Mesothelial cell of epicardium (in vitro differentiated cells): ENCODE measurements around the gene SNX7. TPM values are rescaled to one million over a fixed set of nuclear protein-coding genes. Genes with fewer than 3 reads are reported as not detected.

Source experiments
- DNase-seq, 2 experiments: peaks; one replicate each; pipeline ENCODE4 v3.0.0; 2021; ENCODE audit warnings: low spot score in 2 of 2; ENCODE audit not compliant: unreplicated experiment in 2 of 2
- H3K27ac Mint-ChIP-seq: 2 replicates; pipeline ENCODE4 v1.8.0; 2021; ENCODE audit warnings: mixed read lengths
- H3K27me3 Mint-ChIP-seq: 2 replicates; pipeline ENCODE4 v1.8.0; 2021; ENCODE audit warnings: low read depth, mixed read lengths
- H3K36me3 Mint-ChIP-seq: 2 replicates; pipeline ENCODE4 v1.8.0; 2021; ENCODE audit warnings: mixed read lengths
- H3K4me1 Mint-ChIP-seq: 2 replicates; pipeline ENCODE4 v1.8.0; 2021; ENCODE audit warnings: mixed read lengths
- H3K4me3 Mint-ChIP-seq: 2 replicates; pipeline ENCODE4 v1.8.0; 2021; ENCODE audit warnings: mild to moderate bottlenecking, moderate library complexity, mixed read lengths
- H3K9me3 Mint-ChIP-seq: 2 replicates; pipeline ENCODE4 v1.8.0; 2021; ENCODE audit warnings: mixed read lengths
- total RNA-seq: library from RNA; stranded (reverse); gene quantifications from 3 replicates; pipeline ENCODE4 v1.2.1, GENCODE V29; 2021
- TF ChIP-seq, protein P1 (sequence below): fragments of 200-600 bp; sonication (generic); IDR thresholded peaks from one replicate; pipeline ENCODE4 v1.5.0; 2021; ENCODE audit warnings: antibody characterized with exemption; ENCODE audit not compliant: unreplicated experiment

Gene SNX7
- total RNA-seq, 1 donor from 2014 or later: 16.1 TPM

DNA sequence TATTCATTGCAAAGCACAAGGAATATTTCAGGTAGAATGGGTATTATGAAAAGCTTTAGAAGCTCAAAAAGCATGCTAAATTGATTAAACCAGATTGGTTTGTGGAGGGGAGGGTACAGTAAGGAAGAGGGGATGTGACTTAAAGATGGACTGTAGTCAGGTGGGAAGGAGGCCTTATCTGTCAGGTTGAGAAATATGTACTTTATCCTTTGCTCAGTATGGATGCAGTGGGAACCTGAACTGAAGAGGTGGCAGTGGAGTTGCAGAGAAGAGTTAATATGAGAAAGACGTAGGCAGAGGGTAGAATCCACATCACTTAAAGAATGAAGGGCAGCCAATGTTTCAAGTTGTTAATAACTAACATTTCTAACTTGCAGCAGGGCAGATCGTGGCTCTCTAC is 44.1 kb downstream of the SNX7 start:
- peaks cover 13% of the 10 kb centered on the region for H3K4me1 Mint-ChIP-seq
- DNase-seq: no peak
- H3K4me3 Mint-ChIP-seq: no peak overlapping the region
- H3K27ac Mint-ChIP-seq: no peak overlapping the region
- H3K27me3 Mint-ChIP-seq: no peaks in the 10 kb centered on the region
- peaks cover 5% of the 10 kb centered on the region for H3K36me3 Mint-ChIP-seq
- H3K9me3 Mint-ChIP-seq: no peaks in the 10 kb centered on the region
- TF ChIP-seq, protein P1, sequence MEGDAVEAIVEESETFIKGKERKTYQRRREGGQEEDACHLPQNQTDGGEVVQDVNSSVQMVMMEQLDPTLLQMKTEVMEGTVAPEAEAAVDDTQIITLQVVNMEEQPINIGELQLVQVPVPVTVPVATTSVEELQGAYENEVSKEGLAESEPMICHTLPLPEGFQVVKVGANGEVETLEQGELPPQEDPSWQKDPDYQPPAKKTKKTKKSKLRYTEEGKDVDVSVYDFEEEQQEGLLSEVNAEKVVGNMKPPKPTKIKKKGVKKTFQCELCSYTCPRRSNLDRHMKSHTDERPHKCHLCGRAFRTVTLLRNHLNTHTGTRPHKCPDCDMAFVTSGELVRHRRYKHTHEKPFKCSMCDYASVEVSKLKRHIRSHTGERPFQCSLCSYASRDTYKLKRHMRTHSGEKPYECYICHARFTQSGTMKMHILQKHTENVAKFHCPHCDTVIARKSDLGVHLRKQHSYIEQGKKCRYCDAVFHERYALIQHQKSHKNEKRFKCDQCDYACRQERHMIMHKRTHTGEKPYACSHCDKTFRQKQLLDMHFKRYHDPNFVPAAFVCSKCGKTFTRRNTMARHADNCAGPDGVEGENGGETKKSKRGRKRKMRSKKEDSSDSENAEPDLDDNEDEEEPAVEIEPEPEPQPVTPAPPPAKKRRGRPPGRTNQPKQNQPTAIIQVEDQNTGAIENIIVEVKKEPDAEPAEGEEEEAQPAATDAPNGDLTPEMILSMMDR: no peak

DNA sequence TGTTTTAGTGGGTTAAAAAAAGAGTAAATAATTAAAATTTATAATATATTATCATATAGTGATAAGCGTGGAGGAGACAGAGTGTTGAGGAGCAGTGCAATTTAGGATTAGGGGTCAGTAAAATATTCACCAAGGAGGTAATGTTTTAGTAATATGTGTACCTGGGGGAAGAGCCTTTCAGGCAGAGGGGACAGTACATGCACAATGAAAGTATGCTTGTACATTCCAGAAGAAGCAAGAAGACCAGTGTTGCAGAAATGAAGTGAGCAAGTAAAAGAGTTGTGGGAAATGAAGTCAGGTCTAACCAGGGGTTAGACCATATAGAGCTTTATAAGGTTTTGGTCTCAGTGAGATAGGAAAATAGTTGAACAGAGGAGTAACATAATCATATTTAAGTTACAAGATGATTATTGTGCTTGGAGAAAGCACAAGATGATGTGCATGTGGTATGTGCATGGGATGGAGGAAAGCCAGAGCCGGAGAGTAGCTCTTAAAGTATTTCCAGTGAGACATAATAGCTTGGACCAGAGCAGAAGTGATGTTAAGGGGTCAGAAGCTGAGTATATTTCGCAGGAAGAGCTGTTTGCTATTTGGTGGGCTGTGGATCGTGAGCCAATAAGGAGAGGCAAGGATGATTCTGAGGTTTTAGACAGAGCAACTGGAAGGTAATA is 44.8 kb downstream of the SNX7 start:
- TF ChIP-seq, protein P1: no peak
- no peak for DNase-seq
- H3K27ac Mint-ChIP-seq: no peak overlapping the region
- peaks cover 5% of the 10 kb centered on the region for H3K36me3 Mint-ChIP-seq
- peaks cover 13% of the 10 kb centered on the region for H3K4me1 Mint-ChIP-seq
- H3K9me3 Mint-ChIP-seq: no peaks in the 10 kb centered on the region
- H3K27me3 Mint-ChIP-seq: no peaks in the 10 kb centered on the region
- no peak overlapping the region for H3K4me3 Mint-ChIP-seq

DNA sequence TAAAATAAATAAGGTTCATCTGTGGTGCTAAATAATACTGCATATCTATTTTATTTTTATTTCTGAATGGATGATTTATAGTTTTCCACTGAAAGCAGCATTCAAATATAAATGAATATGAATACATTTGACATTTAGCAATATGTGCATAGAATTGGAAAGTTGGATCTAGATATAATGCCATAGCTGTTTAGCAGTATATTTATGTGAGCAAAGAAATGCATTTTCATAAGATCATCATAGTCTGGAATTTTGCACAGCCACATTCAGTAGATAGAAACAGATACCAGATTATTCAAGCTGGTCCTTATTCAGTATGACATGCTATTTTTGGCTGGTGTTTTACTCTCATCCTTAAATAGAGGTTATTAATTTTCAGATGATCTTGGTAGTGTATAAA is 46.0 kb downstream of the SNX7 start:
- peaks cover 18% of the 10 kb centered on the region for H3K36me3 Mint-ChIP-seq
- H3K4me1 Mint-ChIP-seq: peaks cover 13% of the 10 kb centered on the region
- DNase-seq: no peak
- H3K4me3 Mint-ChIP-seq: no peak overlapping the region
- no peaks in the 10 kb centered on the region for H3K27me3 Mint-ChIP-seq
- peaks cover 12% of the 10 kb centered on the region for H3K9me3 Mint-ChIP-seq
- TF ChIP-seq, protein P1: no peak
- H3K27ac Mint-ChIP-seq: no peak overlapping the region

DNA sequence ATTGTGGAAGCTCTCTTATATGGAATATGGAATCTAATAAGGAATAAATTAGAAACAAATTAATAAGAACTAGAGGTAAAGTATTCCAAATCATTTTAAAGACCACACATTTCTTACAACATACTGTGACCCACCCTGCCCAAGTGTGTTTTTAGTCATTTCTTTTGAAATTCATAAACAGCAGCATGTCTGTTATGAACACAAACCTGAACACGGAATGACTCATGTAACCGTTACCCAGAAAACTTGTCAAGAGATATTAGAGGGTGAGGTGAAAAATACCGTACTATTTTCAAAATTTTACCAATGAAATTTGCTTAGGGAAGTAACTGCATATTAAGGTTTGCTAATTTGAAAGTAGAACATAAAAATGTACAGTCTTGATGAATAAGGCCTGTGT is 48.4 kb downstream of the SNX7 start:
- TF ChIP-seq, protein P1: no peak
- no peaks in the 10 kb centered on the region for H3K27me3 Mint-ChIP-seq
- no peak overlapping the region for H3K27ac Mint-ChIP-seq
- no peak for DNase-seq
- H3K9me3 Mint-ChIP-seq: peaks cover 12% of the 10 kb centered on the region
- H3K4me1 Mint-ChIP-seq: peaks cover 11% of the 10 kb centered on the region
- H3K4me3 Mint-ChIP-seq: no peak overlapping the region
- peaks cover 18% of the 10 kb centered on the region for H3K36me3 Mint-ChIP-seq

DNA sequence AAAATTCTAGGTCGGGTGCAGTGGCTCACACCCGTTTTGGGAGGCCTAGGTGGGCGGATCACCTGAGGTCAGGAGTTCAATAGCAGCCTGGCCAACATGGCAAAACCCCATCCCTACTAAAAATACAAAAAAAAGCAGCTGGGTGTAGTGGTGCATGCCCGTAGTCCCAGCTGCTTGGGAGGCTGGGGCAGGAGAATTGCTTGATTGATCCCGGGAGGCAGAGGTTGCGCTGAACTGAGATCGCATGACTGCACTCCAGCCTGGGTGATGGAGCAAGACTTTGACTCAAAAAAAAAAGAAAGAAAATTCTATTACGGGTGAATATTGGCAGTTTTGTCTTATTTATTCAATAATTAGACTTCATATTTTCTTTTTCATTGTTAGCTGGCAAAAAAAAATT is 62.1 kb downstream of the SNX7 start:
- H3K27ac Mint-ChIP-seq: no peak overlapping the region
- H3K36me3 Mint-ChIP-seq: peaks cover 16% of the 10 kb centered on the region
- no peak overlapping the region for H3K4me3 Mint-ChIP-seq
- no peaks in the 10 kb centered on the region for H3K4me1 Mint-ChIP-seq
- H3K9me3 Mint-ChIP-seq: peaks cover 15% of the 10 kb centered on the region
- no peak for DNase-seq
- TF ChIP-seq, protein P1: no peak
- no peaks in the 10 kb centered on the region for H3K27me3 Mint-ChIP-seq
